GM23338 (cell line): ENCODE data around the gene ADAMTS8. TPM values are rescaled to one million over a fixed set of nuclear protein-coding genes. Genes with fewer than 3 reads are reported as not detected.

Source experiments
- ATAC-seq: fragments of 200-7000 bp; cut with Tn5 transposase; 3 replicates; pipeline ENCODE4 v1.9.1; 2020
- DNase-seq: peaks from one replicate; pipeline ENCODE4 v3.0.0-alpha.2; 2015; ENCODE audit warnings: low spot score
- H2AFZ ChIP-seq: fragments of 200-600 bp; sonication (generic); 2 replicates; pipeline ENCODE4 v1.8.0; 2016; ENCODE audit warnings: antibody characterized with exemption, mild to moderate bottlenecking, moderate library complexity
- H3F3A ChIP-seq: fragments of 200-600 bp; sonication (generic); replicated peaks from 2 replicates; pipeline ENCODE4 v1.8.0; 2017; ENCODE audit warnings: antibody characterized with exemption, mixed run types, low read depth
- H3K27ac ChIP-seq: fragments of 200-600 bp; sonication (generic); 2 replicates; pipeline ENCODE4 v1.6.1; 2016; ENCODE audit warnings: low read depth
- H3K27me3 ChIP-seq: fragments of 200-600 bp; sonication (generic); 2 replicates; pipeline ENCODE4 v1.8.0; 2016; ENCODE audit warnings: mild to moderate bottlenecking, mixed run types, moderate library complexity; ENCODE audit not compliant: insufficient read depth
- H3K36me3 ChIP-seq: fragments of 200-600 bp; sonication (generic); 2 replicates; pipeline ENCODE4 v1.8.0; 2016; ENCODE audit warnings: mild to moderate bottlenecking; ENCODE audit not compliant: insufficient read depth
- H3K4me1 ChIP-seq: fragments of 200-600 bp; sonication (generic); 2 replicates; pipeline ENCODE4 v1.8.0; 2016; ENCODE audit warnings: mild to moderate bottlenecking, moderate library complexity; ENCODE audit not compliant: insufficient read depth
- H3K4me2 ChIP-seq: fragments of 200-600 bp; sonication (generic); 2 replicates; pipeline ENCODE4 v1.7.1; 2017; ENCODE audit warnings: mixed run types
- H3K4me3 ChIP-seq: fragments of 200-600 bp; sonication (generic); 2 replicates; pipeline ENCODE4 v1.6.1; 2016; ENCODE audit warnings: mixed run types
- H3K79me2 ChIP-seq: fragments of 200-600 bp; sonication (generic); replicated peaks from 2 replicates; pipeline ENCODE4 v1.8.0; 2017; ENCODE audit warnings: mild to moderate bottlenecking; ENCODE audit not compliant: insufficient read depth
- H3K9me2 ChIP-seq: fragments of 200-600 bp; sonication (generic); 2 replicates; pipeline ENCODE4 v1.8.0; 2017; ENCODE audit not compliant: insufficient read depth
- H4K20me1 ChIP-seq: fragments of 200-600 bp; sonication (generic); replicated peaks from 2 replicates; pipeline ENCODE4 v1.8.0; 2017; ENCODE audit warnings: mild to moderate bottlenecking; ENCODE audit not compliant: insufficient read depth
- H3K27ac Mint-ChIP-seq: 2 replicates; pipeline ENCODE4 v1.8.0; 2020; ENCODE audit warnings: inconsistent platforms, mild to moderate bottlenecking, moderate library complexity, mixed read lengths
- H3K27me3 Mint-ChIP-seq: 3 replicates; pipeline ENCODE4 v1.8.0; 2022; ENCODE audit warnings: low read depth, mild to moderate bottlenecking, moderate library complexity, mixed read lengths, inconsistent platforms; ENCODE audit not compliant: insufficient read depth, poor library complexity
- H3K36me3 Mint-ChIP-seq: 3 replicates; pipeline ENCODE4 v1.8.0; 2021; ENCODE audit warnings: low read depth, mild to moderate bottlenecking, inconsistent platforms, moderate library complexity, mixed read lengths
- H3K4me1 Mint-ChIP-seq: 3 replicates; pipeline ENCODE4 v1.8.0; 2020; ENCODE audit warnings: mild to moderate bottlenecking, inconsistent platforms, mixed read lengths
- H3K4me3 Mint-ChIP-seq: 3 replicates; pipeline ENCODE4 v1.8.0; 2021; ENCODE audit warnings: moderate library complexity, mild to moderate bottlenecking, inconsistent platforms, mixed read lengths
- H3K9me3 Mint-ChIP-seq: 3 replicates; pipeline ENCODE4 v1.8.0; 2020; ENCODE audit warnings: moderate library complexity, mild to moderate bottlenecking, inconsistent platforms, mixed read lengths
- CREB1 ChIP-seq: fragments of 250-450 bp; sonication (Bioruptor Pico); IDR thresholded peaks from 2 replicates; pipeline ENCODE4 v1.5.0; 2020; ENCODE audit warnings: low read depth, mild to moderate bottlenecking, moderate library complexity
- EZH2 ChIP-seq: fragments of 200-600 bp; sonication (generic); IDR thresholded peaks from one replicate; pipeline ENCODE4 v1.8.0; 2017; ENCODE audit warnings: antibody characterized with exemption, mild to moderate bottlenecking, low read depth; ENCODE audit not compliant: unreplicated experiment
- EZH2phosphoT487 ChIP-seq: fragments of 200-600 bp; sonication (generic); IDR thresholded peaks from one replicate; pipeline ENCODE4 v1.8.1; 2018; ENCODE audit warnings: antibody characterized with exemption; ENCODE audit not compliant: unreplicated experiment
- JUNB ChIP-seq: IDR thresholded peaks from one replicate; pipeline ENCODE4 v1.6.1; 2016; ENCODE audit warnings: antibody characterized with exemption; ENCODE audit not compliant: unreplicated experiment
- NANOG ChIP-seq: IDR thresholded peaks from 2 replicates; pipeline ENCODE4 v1.6.1; 2016; ENCODE audit warnings: antibody characterized with exemption, borderline replicate concordance
- ZNF114 ChIP-seq: fragments of 250-450 bp; sonication (Bioruptor Pico); IDR thresholded peaks from 2 replicates; pipeline ENCODE4 v1.5.0; 2020; ENCODE audit warnings: mild to moderate bottlenecking, moderate library complexity
- ZNF331 ChIP-seq: fragments of 250-450 bp; sonication (Bioruptor Pico); IDR thresholded peaks from 2 replicates; pipeline ENCODE4 v1.5.0; 2020; ENCODE audit warnings: low read depth, mild to moderate bottlenecking, moderate library complexity
- polyA plus RNA-seq: library from polyadenylated mRNA; unstranded; fragments of >200 nt; fragmentation: Nextera tagmentation; extraction: Ambion mirVana; gene quantifications from 2 replicates; pipeline ENCODE4 v1.2.1, GENCODE V29; 2016
- total RNA-seq: library from RNA; depleted of rRNA; stranded (reverse); fragments of >200 nt; shearing (Covaris generic); gene quantifications from 2 replicates; pipeline ENCODE4 v1.2.3, GENCODE V29; 2014
- TF ChIP-seq, protein P1 (sequence below): fragments of 250-450 bp; sonication (Bioruptor Pico); IDR thresholded peaks from 2 replicates; pipeline ENCODE4 v1.5.0; 2020; ENCODE audit warnings: mild to moderate bottlenecking, moderate library complexity

ADAMTS8 gene
- total and polyA plus RNA-seq, 2 experiments from 2014 or later: 7.5 to 16.2 TPM

DNA sequence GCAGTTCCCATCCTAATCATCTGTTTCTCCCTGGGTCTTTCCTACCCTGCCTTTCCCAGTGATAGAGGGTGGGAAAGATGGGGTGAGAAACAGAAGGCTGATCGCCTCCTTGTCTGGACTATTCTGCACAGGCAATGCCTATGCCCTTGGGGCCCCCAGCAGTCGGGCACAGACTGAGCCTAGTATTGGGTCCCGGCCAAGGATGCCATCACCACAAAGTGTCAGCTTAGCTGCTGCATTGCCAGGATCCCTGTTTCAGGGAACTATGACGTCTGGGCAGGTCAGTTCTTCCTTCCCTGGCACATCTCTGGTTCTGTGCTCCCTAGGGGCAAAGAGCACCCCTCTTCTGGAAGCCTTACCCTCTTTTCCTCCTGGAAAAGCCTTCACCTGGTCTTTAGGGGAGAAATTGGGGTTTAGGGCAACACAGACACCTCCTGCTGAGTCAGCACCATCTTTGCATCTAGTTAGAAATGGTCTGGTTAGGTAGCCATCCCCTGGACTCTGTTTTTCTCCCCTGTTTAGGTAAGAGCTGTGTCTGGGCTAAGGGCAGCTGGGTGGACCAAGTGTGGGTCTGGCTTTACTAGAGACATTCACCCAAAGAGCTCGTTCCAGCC lies 2.1 kb downstream of the ADAMTS8 start (continued):
- TF ChIP-seq, protein P1, sequence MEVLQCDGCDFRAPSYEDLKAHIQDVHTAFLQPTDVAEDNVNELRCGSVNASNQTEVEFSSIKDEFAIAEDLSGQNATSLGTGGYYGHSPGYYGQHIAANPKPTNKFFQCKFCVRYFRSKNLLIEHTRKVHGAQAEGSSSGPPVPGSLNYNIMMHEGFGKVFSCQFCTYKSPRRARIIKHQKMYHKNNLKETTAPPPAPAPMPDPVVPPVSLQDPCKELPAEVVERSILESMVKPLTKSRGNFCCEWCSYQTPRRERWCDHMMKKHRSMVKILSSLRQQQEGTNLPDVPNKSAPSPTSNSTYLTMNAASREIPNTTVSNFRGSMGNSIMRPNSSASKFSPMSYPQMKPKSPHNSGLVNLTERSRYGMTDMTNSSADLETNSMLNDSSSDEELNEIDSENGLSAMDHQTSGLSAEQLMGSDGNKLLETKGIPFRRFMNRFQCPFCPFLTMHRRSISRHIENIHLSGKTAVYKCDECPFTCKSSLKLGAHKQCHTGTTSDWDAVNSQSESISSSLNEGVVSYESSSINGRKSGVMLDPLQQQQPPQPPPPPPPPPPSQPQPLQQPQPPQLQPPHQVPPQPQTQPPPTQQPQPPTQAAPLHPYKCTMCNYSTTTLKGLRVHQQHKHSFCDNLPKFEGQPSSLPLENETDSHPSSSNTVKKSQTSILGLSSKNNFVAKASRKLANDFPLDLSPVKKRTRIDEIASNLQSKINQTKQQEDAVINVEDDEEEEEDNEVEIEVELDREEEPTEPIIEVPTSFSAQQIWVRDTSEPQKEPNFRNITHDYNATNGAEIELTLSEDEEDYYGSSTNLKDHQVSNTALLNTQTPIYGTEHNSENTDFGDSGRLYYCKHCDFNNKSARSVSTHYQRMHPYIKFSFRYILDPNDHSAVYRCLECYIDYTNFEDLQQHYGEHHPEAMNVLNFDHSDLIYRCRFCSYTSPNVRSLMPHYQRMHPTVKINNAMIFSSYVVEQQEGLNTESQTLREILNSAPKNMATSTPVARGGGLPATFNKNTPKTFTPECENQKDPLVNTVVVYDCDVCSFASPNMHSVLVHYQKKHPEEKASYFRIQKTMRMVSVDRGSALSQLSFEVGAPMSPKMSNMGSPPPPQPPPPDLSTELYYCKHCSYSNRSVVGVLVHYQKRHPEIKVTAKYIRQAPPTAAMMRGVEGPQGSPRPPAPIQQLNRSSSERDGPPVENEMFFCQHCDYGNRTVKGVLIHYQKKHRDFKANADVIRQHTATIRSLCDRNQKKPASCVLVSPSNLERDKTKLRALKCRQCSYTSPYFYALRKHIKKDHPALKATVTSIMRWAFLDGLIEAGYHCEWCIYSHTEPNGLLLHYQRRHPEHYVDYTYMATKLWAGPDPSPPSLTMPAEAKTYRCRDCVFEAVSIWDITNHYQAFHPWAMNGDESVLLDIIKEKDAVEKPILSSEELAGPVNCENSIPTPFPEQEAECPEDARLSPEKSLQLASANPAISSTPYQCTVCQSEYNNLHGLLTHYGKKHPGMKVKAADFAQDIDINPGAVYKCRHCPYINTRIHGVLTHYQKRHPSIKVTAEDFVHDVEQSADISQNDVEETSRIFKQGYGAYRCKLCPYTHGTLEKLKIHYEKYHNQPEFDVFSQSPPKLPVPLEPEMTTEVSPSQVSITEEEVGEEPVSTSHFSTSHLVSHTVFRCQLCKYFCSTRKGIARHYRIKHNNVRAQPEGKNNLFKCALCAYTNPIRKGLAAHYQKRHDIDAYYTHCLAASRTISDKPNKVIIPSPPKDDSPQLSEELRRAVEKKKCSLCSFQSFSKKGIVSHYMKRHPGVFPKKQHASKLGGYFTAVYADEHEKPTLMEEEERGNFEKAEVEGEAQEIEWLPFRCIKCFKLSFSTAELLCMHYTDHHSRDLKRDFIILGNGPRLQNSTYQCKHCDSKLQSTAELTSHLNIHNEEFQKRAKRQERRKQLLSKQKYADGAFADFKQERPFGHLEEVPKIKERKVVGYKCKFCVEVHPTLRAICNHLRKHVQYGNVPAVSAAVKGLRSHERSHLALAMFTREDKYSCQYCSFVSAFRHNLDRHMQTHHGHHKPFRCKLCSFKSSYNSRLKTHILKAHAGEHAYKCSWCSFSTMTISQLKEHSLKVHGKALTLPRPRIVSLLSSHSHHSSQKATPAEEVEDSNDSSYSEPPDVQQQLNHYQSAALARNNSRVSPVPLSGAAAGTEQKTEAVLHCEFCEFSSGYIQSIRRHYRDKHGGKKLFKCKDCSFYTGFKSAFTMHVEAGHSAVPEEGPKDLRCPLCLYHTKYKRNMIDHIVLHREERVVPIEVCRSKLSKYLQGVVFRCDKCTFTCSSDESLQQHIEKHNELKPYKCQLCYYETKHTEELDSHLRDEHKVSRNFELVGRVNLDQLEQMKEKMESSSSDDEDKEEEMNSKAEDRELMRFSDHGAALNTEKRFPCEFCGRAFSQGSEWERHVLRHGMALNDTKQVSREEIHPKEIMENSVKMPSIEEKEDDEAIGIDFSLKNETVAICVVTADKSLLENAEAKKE (CRISPR knock-in tag): no peak
- TF ChIP-seq JUNB (no peak), NANOG (no peak), EZH2phosphoT487 (no peak), ZNF114 (CRISPR knock-in tag) (no peak), CREB1 (CRISPR knock-in tag) (no peak), EZH2 (no peak)

DNA sequence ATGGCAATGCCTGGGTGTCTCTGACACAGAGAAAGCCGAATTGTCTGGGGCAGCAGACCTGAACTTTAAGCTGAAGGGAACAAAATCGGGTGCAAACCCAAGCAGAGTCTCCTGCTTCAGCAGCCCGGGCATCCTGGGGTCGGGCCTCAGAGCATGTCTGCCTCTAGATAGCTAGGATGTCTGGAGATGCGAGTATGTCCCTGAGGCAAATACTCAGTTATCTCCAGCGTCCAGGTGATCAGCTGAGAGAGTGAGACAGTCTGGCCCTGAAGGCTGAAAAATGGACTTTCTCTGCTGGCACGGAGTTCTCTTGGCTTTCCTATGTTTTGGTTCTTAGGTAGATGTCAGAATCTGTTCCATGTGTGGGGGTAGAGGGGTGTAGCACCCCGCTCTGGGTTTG lies 3.3 kb downstream of the ADAMTS8 start:
- Histone ChIP-seq H3K36me3 (no peaks in the 10 kb centered on the region), H3K27ac (no peak overlapping the region), H3K9me2 (no peaks in the 10 kb centered on the region; the same call in 1 of the 2 replicates), H2AFZ (no peak overlapping the region), H3K4me3 (no peak overlapping the region), H3K27me3 (peaks cover 39% of the 10 kb centered on the region), H3F3A (peaks cover 15% of the 10 kb centered on the region), H3K4me1 (peaks cover 16% of the 10 kb centered on the region; the same call in 1 of the 2 replicates), H3K79me2 (no peaks in the 10 kb centered on the region), H3K4me2 (no peak overlapping the region), H4K20me1 (no peaks in the 10 kb centered on the region)
- H3K4me1 Mint-ChIP-seq: peaks cover 34% of the 10 kb centered on the region
- peaks cover 34% of the 10 kb centered on the region for H3K36me3 Mint-ChIP-seq
- no peak for TF ChIP-seq ZNF331
- no peak for TF ChIP-seq CREB1 (CRISPR knock-in tag)
- no peak for TF ChIP-seq EZH2phosphoT487
- TF ChIP-seq NANOG: no peak
- no peak overlapping the region for H3K4me3 Mint-ChIP-seq
- ATAC-seq (no peak), DNase-seq (no peak)
- no peaks in the 10 kb centered on the region for H3K9me3 Mint-ChIP-seq
- peaks cover 47% of the 10 kb centered on the region for H3K27me3 Mint-ChIP-seq
- no peak overlapping the region for H3K27ac Mint-ChIP-seq
